Ureter (tissue), 1 donor: ENCODE results near the gene LRRC26. TPM values are rescaled to one million over a fixed set of nuclear protein-coding genes. Genes with fewer than 3 reads are reported as not detected.

Experiments
- DNase-seq: peaks from one replicate; pipeline ENCODE4 v3.0.0-alpha.2; 2020; ENCODE audit warnings: low spot score
- total RNA-seq: library from RNA; stranded (reverse); gene quantifications from one replicate; pipeline ENCODE4 v1.2.4, GENCODE V29; 2023
- donor health status: DM: yes; HTN: yes; CAD: no.

Gene LRRC26
- total RNA-seq, 1 donor from 2014 or later, result not detected

DNA sequence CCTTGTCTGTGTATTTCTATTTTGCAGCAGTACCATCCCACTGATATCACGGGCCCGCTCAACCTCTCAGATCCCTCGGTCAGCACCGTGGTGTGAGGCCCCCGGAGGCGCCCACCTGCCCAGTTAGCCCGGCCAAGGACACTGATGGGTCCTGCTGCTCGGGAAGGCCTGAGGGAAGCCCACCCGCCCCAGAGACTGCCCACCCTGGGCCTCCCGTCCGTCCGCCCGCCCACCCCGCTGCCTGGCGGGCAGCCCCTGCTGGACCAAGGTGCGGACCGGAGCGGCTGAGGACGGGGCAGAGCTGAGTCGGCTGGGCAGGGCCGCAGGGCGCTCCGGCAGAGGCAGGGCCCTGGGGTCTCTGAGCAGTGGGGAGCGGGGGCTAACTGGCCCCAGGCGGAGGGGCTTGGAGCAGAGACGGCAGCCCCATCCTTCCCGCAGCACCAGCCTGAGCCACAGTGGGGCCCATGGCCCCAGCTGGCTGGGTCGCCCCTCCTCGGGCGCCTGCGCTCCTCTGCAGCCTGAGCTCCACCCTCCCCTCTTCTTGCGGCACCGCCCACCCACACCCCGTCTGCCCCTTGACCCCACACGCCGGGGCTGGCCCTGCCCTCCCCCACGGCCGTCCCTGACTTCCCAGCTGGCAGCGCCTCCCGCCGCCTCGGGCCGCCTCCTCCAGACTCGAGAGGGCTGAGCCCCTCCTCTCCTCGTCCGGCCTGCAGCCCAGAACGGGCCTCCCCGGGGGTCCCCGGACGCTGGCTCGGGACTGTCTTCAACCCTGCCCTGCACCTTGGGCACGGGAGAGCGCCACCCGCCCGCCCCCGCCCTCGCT is 1.9 kb downstream of the LRRC26 start:
- no peak for DNase-seq

DNA sequence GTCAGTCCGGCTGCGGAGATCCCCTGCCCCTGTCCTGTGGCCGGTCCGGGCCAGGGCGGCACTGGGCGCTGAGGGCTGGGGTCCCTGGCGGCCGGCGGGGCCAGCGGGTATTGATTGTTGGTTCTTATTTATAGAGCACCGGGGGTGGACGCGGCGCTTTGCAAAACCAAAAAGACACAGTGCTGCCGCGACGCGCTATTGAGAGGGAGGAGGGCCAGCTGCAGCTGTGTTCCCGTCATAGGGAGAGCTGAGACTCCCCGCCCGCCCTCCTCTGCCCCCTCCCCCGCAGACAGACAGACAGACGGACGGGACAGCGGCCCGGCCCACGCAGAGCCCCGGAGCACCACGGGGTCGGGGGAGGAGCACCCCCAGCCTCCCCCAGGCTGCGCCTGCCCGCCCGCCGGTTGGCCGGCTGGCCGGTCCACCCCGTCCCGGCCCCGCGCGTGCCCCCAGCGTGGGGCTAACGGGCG is 2.5 kb downstream of the LRRC26 start:
- DNase-seq, result no peak

- DNase-seq, result no peak
Measured at GRCh38 chr9:137166380-137167229, 3.2 kb downstream of the LRRC26 start.

- no peak for DNase-seq
Measured at GRCh38 chr9:137165250-137165836, 4.5 kb downstream of the LRRC26 start.

DNA sequence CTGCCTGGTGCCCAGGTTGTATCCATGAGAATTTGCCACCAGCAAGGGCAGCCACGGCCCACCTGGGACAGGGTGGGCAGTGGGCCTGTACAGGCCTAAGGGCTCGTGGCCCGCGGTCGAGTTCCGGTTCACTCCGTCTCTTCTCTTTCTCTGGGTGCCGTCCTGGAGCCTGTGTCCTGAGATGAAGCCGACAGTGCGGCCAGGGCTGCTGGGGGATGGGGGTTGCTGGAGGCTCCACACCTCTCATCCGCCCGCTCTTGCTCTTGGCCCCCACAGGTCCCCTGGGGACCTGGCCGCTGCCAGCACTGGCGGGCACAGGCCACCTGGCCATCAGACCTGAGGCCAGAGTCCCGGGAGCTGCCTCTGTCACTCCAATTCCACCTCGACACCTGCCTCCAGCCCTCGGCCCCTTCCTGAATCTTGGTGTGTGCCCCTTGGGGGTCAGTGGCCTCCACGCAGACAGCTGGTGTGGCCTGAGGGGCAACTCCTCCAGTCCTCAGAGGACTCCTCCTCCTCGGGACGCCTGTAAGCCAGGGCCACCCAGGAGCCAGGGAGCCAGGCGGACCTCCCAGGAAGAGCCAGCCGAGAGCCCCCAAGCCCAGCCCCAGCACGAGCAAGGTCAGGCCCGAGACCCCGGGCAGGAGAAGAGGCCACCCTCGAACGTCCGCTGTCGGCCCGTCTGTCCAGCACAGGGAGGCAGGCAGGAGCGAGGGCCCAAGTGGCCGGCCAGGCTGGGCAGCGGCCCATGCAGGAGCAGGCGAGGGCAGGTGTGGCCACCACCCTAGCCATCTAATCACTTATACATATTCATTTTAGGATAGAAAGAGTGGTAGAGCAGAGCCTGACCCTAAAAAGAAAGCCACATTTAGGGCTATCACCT is 5.2 kb downstream of the LRRC26 start:
- DNase-seq, result no peak

DNA sequence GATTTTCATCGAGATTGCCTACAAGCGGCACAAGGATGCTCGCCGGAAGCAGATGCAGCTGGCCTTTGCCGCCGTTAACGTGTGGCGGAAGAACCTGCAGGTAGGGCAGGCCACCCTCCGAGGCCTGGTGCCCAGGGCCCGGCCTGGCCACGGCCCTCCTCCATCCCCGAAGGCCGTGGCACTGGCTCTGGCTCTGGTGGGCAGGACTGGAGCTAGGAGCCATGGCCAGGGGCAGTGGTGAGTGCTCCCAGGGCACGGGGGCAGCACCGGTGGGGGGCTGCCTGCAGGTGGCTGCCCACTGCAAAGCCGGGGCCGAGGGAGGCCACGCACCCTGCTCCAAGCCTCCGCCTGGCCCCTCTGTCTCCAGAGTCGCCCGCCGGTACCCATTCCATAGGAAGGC is 6.0 kb downstream of the LRRC26 start:
- no peak for DNase-seq

DNA sequence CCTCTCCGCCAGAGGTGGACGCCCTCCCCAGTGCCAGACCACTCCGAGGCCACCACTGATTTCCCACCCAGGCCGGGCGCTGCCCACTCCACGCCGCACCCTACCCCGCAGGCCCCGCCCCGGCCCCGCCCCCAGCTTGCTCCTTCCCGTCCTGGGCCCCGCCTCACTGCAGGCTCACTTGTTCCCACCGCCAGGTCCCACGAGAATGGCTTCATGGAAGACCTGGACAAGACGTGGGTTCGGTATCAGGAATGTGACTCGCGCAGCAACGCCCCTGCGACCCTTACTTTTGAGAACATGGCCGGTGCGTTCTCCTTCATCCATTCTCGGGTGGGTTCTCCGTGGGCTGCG is 6.5 kb downstream of the LRRC26 start:
- no peak for DNase-seq

DNA sequence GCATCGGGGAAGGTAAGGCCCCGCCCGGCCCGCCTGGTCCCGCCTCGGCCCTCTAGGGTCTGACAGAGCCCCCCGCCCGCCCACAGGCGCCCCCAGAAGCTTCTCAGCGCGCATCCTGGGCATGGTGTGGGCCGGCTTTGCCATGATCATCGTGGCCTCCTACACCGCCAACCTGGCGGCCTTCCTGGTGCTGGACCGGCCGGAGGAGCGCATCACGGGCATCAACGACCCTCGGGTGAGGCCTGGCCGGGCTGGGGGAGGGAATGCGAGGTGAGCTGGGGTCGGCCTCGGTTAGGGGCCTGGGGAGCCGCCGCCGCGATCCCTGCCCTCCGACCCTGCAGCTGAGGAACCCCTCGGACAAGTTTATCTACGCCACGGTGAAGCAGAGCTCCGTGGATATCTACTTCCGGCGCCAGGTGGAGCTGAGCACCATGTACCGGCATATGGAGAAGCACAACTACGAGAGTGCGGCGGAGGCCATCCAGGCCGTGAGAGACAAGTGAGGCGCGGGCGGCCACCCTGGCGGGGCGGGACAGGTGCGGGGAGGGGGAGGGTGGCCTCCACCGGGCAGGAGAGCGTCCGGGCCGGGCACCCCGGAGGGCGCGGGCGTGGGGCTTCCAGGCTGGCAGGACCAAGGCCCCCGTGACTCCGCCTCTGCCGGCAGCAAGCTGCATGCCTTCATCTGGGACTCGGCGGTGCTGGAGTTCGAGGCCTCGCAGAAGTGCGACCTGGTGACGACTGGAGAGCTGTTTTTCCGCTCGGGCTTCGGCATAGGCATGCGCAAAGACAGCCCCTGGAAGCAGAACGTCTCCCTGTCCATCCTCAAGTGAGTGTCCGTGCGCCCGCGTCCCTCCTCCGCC is 7.1 kb downstream of the LRRC26 start:
- no peak for DNase-seq

DNA sequence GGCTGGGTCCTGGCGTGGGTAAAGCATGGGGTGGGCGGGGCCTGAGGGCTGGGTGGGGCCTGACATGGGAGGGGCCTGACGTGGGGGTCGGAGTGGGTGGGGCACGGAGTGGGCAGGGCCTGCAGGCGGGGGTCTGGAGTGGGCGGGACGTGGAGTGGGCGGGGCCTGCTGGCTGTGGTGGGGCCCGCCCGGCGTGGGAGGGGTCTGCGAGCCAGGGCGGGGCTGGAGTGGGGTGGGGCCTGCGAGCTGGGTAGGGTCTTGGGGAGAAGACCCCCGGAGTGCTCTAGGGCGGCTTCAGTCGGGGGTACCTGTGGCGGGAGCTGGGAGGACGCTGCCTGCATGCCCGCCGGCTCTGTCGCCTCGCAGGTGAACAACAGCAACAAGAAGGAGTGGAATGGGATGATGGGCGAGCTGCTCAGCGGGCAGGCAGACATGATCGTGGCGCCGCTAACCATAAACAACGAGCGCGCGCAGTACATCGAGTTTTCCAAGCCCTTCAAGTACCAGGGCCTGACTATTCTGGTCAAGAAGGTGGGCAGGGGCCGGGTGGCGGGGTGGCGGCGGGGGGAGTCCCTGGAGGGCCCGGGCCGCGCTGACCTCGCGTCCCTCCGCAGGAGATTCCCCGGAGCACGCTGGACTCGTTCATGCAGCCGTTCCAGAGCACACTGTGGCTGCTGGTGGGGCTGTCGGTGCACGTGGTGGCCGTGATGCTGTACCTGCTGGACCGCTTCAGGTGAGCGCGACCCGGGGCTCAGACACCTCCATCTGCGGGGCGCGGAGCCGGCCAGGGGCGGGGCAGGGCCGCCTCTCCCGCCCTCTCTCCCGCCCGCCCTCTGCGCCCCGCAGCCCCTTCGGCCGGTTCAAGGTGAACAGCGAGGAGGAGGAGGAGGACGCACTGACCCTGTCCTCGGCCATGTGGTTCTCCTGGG is 8.0 kb downstream of the LRRC26 start:
- DNase-seq, result no peak

DNA sequence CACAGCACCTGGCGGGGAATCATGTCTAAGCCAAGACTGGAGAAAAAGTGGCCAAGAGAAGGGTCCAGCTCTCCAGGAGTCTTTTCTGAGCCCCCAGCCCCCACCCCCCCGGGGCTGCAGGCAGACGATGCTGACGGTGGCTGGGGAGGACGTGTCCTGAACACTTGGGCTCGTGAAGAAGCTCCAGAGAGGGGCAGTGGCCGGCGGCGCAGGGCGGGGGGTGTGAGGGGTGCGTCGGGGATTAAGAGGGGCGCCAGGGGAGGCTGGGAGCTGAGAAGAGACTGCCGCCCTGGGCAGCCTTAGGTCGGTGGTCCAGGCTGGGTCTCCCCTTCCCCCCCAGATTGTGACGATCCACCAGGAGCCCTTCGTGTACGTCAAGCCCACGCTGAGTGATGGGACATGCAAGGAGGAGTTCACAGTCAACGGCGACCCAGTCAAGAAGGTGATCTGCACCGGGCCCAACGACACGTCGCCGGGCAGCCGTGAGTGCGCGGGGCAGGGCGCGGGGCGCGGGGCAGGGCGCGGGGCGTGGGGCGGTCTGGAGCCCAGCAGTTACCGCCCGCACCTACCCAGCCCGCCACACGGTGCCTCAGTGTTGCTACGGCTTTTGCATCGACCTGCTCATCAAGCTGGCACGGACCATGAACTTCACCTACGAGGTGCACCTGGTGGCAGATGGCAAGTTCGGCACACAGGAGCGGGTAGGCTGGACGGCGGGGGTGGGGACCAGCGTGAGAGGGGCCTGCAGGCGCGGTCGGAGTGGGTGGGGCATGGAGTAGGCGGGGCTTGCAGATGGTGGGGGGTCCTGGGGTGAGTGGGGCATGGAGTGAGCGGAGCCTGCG is 8.9 kb downstream of the LRRC26 start:
- DNase-seq, result no peak

GRCh38 chr9:137160054-137160425 is 9.8 kb downstream of the LRRC26 start:
- DNase-seq, result no peak

GRCh38 chr9:137159105-137160053 is 10.5 kb downstream of the LRRC26 start:
- DNase-seq, result no peak

GRCh38 chr9:137158625-137159024 is 11.2 kb downstream of the LRRC26 start:
- no peak for DNase-seq

DNA sequence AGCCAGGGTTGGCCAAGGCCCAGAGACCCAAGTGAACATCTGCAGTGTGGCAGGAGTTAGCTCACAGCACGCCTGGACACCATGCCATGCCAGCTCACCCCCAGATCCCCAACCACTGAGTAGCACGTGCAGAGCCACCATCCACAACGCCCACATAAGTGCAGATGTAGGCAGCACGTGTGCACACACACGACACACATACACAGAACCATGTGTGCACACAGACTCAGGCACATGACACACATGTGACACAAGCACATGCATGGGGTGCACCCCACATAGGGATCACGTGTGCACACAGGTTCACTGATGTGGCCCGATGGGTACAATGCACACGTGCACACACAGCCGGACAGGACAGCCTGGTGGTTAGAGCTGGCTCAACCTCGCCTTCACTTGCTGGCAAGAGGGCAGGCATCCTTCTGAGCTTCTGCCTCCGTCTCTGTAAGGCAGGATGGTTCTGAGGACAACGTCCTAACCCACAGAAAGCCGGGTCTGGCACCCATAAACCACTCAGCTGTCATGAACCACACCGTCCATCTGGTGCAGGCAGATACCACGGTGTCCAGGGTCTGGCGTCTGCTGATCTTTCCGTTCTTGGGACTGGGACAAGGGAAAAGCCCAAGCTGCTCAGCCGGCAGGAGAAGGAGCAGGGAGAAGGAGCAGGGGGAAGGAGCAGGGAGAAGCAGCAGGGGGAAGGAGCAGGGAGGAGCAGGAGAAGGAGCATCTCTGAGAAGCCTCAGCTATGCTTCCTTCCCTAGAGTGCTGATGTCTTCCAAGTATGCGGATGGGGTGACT is 12.0 kb downstream of the LRRC26 start:
- DNase-seq, result no peak

- no peak for DNase-seq
Measured at GRCh38 chr9:137156567-137157375, 13.1 kb downstream of the LRRC26 start.
